Activated CD4-positive, alpha-beta T cell treated with anti-CD3 and anti-CD28 coated beads for 1 hour (primary cell): ENCODE data around the gene SPHKAP.
"Not testable (repeated sequence)": the region's sequence is repeated elsewhere in the genome, so short reads cannot be mapped to it uniquely, and the experiment has no call there.

Experiments used
- DNase-seq: peaks from one replicate; pipeline ENCODE4 v3.0.0-alpha.2; 2020

Gene SPHKAP

GRCh38 chr2:228181098-228182019 lies at the start of gene SPHKAP:
Gene SPHKAP (minus strand): TSS chr2:228181687. CDS start chr2:228181598, 89 bp downstream.
- no peak for DNase-seq

- no peak for DNase-seq
These were observed 46.0 kb upstream of the SPHKAP start for GRCh38 chr2:228227466-228227865.

- DNase-seq, result no peak
These were observed 42.9 kb upstream of the SPHKAP start for GRCh38 chr2:228224410-228224809.

GRCh38 chr2:228218593-228218992 lies 37.1 kb upstream of the SPHKAP start:
- not testable (repeated sequence) for DNase-seq

GRCh38 chr2:228197504-228197903 lies 16.0 kb upstream of the SPHKAP start:
- DNase-seq, result no peak

- no peak for DNase-seq
These were observed 1.0 kb downstream of the SPHKAP start for GRCh38 chr2:228180181-228181097.

GRCh38 chr2:228167290-228167689 lies 14.2 kb downstream of the SPHKAP start:
- DNase-seq, result no peak

GRCh38 chr2:228164718-228165117 lies 16.8 kb downstream of the SPHKAP start:
- DNase-seq, result no peak

- no peak for DNase-seq
These were observed 23.6 kb downstream of the SPHKAP start for GRCh38 chr2:228157841-228158240.

GRCh38 chr2:228144961-228145360 lies 36.5 kb downstream of the SPHKAP start:
- DNase-seq, result no peak

GRCh38 chr2:228140934-228141528 lies 40.5 kb downstream of the SPHKAP start:
- DNase-seq, result no peak

GRCh38 chr2:228136027-228136426 lies 45.5 kb downstream of the SPHKAP start:
- no peak for DNase-seq

- DNase-seq, result no peak
These were observed 46.2 kb downstream of the SPHKAP start for GRCh38 chr2:228135300-228135699.

- DNase-seq, result no peak
These were observed 49.7 kb downstream of the SPHKAP start for GRCh38 chr2:228131833-228132232.

GRCh38 chr2:228126401-228126800 lies 55.1 kb downstream of the SPHKAP start:
- no peak for DNase-seq

- no peak for DNase-seq
These were observed 62.5 kb downstream of the SPHKAP start for GRCh38 chr2:228118940-228119339.

GRCh38 chr2:228107846-228108245 lies 73.6 kb downstream of the SPHKAP start:
- DNase-seq, result no peak

- DNase-seq, result no peak
These were observed 75.8 kb downstream of the SPHKAP start for GRCh38 chr2:228105526-228106250.

- DNase-seq, result no peak
These were observed 77.3 kb downstream of the SPHKAP start for GRCh38 chr2:228104215-228104614.

GRCh38 chr2:228103379-228103778 lies 78.1 kb downstream of the SPHKAP start:
- DNase-seq, result no peak

GRCh38 chr2:228102949-228103348 lies 78.5 kb downstream of the SPHKAP start:
- no peak for DNase-seq

- no peak for DNase-seq
These were observed 87.0 kb downstream of the SPHKAP start for GRCh38 chr2:228094377-228094921.
